Sigmoid colon (tissue), 7 donors: ENCODE measurements around the gene DYNC1LI1. TPM values are rescaled to one million over a fixed set of nuclear protein-coding genes. Genes with fewer than 3 reads are reported as not detected.
"Not testable (repeated sequence)": the region's sequence is repeated elsewhere in the genome, so short reads cannot be mapped to it uniquely, and the experiment has no call there.

Source experiments
- DNase-seq: peaks from one replicate; pipeline ENCODE4 v3.0.0-alpha.2; 2019
- H3K27ac ChIP-seq, 4 donors: fragments of 200-600 bp; sonication (generic); one replicate each; pipeline ENCODE4 v1.5.1; 2016 to 2019; ENCODE audit warnings: mild to moderate bottlenecking in 1 of 4
- H3K27me3 ChIP-seq, 3 donors: fragments of 200-600 bp; sonication (generic); one replicate each; pipeline ENCODE4 v1.5.1; 2019; ENCODE audit warnings: mild to moderate bottlenecking in 1 of 3
- H3K36me3 ChIP-seq, 4 donors: fragments of 200-600 bp; sonication (generic); one replicate each; pipeline ENCODE4 v1.5.1; 2016 to 2019
- H3K4me1 ChIP-seq, 4 donors: fragments of 200-600 bp; sonication (generic); one replicate each; pipeline ENCODE4 v1.5.1; 2017 to 2019
- H3K4me3 ChIP-seq, 4 donors: fragments of 200-600 bp; sonication (generic); one replicate each; pipeline ENCODE4 v1.5.1; 2017 to 2019; ENCODE audit warnings: mild to moderate bottlenecking in 2 of 4, moderate library complexity in 1 of 4
- H3K9me3 ChIP-seq, 4 donors: fragments of 200-600 bp in 3 of 4; sonication (generic) in 3 of 4; one replicate each; pipeline versions ENCODE4 v1.5.1 to v1.6.1; 2013 to 2019
- EP300 ChIP-seq, 4 donors: sonication (generic); formaldehyde crosslinking; IDR thresholded peaks; one replicate each; pipeline ENCODE4 v1.6.1; 2017; ENCODE audit warnings: antibody characterized with exemption in 4 of 4
- POLR2A ChIP-seq, 2 donors: fragments of 450-650 bp; IDR thresholded peaks; one replicate each; pipeline ENCODE4 v1.6.1; 2016; ENCODE audit warnings: antibody characterized with exemption in 2 of 2, mild to moderate bottlenecking in 2 of 2, moderate library complexity in 2 of 2
- POLR2AphosphoS5 ChIP-seq, 4 donors: sonication (generic); formaldehyde crosslinking; IDR thresholded peaks; one replicate each; pipeline ENCODE4 v1.6.1; 2017; ENCODE audit warnings: antibody characterized with exemption in 4 of 4
- WGBS, 2 donors: extraction: QIAGEN DNeasy Blood & Tissue Kit; methylation state at CpG; one replicate each; pipeline ENCODE4 v1.1.7; 2013; 5-methylcytosine and 5-hydroxymethylcytosine counted together
- intact Hi-C: fragments of 100-400 bp; cut with DNase I; formaldehyde crosslinking; loops from one replicate; pipeline ENCODE4 v1.15.1; 2023
- polyA plus RNA-seq, 3 donors: library from polyadenylated mRNA; stranded (reverse); fragments of 200-250 nt; gene quantifications; one replicate each; pipeline ENCODE4 v1.2.3, GENCODE V29; 2013
- total RNA-seq, 4 donors: library from RNA; depleted of rRNA; stranded (reverse); fragments of >200 nt; gene quantifications; one replicate each; pipeline ENCODE4 v1.1.0, GENCODE V29; 2016
- TF ChIP-seq, protein P1 (sequence below), 4 experiments: fragments of 450-650 bp in 3 of 4; fragments of 200-600 bp in 1 of 4; IDR thresholded peaks; one replicate each; pipeline ENCODE4 v1.5.1; 2016 to 2019; ENCODE audit warnings: antibody characterized with exemption in 4 of 4, mild to moderate bottlenecking in 3 of 4, moderate library complexity in 2 of 4
- donor health status: healthy with polysubstance abuse.
- donor health status: Bipolar disorder and iron deficiency.
- donor health status: healthy.

Gene DYNC1LI1
- total and polyA plus RNA-seq, 7 donors: 15.9 to 36.0 (median 18.5) TPM

DNA sequence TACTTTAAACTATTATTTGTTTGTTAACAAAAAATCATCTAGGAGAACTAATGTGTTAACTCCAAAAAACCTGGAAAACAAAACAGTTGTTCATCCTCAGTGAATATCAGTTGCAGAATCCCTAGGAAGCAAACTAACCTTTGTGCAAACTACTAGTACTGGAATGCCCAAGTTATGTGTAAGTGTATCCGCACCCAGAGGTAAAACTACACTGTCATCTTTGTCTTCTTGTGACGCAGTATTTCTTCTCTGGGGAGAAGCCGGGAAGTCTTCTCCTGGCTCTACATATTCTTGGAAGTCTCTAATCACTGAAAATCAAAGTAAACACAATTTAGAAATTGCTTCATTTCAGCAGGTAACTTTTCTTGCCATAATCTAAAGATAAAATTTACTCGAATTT, 29.8 kb downstream of the DYNC1LI1 start:
- TF ChIP-seq EP300 (IDR thresholded peaks at IDR 0.05): no peak
- TF ChIP-seq, protein P1, sequence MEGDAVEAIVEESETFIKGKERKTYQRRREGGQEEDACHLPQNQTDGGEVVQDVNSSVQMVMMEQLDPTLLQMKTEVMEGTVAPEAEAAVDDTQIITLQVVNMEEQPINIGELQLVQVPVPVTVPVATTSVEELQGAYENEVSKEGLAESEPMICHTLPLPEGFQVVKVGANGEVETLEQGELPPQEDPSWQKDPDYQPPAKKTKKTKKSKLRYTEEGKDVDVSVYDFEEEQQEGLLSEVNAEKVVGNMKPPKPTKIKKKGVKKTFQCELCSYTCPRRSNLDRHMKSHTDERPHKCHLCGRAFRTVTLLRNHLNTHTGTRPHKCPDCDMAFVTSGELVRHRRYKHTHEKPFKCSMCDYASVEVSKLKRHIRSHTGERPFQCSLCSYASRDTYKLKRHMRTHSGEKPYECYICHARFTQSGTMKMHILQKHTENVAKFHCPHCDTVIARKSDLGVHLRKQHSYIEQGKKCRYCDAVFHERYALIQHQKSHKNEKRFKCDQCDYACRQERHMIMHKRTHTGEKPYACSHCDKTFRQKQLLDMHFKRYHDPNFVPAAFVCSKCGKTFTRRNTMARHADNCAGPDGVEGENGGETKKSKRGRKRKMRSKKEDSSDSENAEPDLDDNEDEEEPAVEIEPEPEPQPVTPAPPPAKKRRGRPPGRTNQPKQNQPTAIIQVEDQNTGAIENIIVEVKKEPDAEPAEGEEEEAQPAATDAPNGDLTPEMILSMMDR (IDR thresholded peaks at IDR 0.05): no peak
- no peak for TF ChIP-seq POLR2A (IDR thresholded peaks at IDR 0.05)
- no peak for TF ChIP-seq POLR2AphosphoS5 (IDR thresholded peaks at IDR 0.05)
- Histone ChIP-seq H3K4me1 (peaks cover 0 to 15% (median 3%) of the 10 kb centered on the region in 4 donors), H3K36me3 (peaks cover 0 to 20% (median 0%) of the 10 kb centered on the region in 4 donors), H3K27me3 (no peaks in the 10 kb centered on the region), H3K9me3 (no peaks in the 10 kb centered on the region), H3K27ac (no peak overlapping the region), H3K4me3 (no peak overlapping the region)
- intact Hi-C loops: no loop called here
- 84 to 92% methylated on average over 4 of the region's 4 CpGs for WGBS, 2 donors
- DNase-seq: no peak

DNA sequence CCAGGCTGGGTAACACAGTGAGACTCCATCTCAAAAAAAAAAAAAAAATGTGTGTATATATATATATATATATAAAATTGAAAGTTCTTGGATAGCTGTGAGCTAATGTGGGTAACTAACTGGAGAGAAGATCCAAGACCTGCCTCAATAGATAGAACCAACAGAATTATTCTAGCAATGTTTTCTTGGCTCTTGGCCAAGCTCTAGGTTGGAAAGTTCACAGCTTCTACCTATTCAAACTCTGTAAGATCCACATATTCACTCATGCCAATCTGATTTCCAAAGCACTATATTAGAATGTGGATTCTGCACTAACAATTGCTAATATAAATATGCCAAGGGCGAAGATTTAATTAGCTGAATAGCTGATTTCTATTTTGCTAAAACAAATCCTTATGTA, 38.2 kb downstream of the DYNC1LI1 start:
- no peak for DNase-seq
- no peak overlapping the region for H3K4me3 ChIP-seq
- no peak overlapping the region for H3K27ac ChIP-seq
- no peak for TF ChIP-seq POLR2AphosphoS5 (IDR thresholded peaks at IDR 0.05)
- no peak for TF ChIP-seq POLR2A (IDR thresholded peaks at IDR 0.05)
- no peak for TF ChIP-seq EP300 (IDR thresholded peaks at IDR 0.05)
- TF ChIP-seq, protein P1 (IDR thresholded peaks at IDR 0.05): no peak
- 93 to 98% methylated on average over 1 of the region's 1 CpG for WGBS, 2 donors
- H3K9me3 ChIP-seq: no peaks in the 10 kb centered on the region
- no peaks in the 10 kb centered on the region for H3K27me3 ChIP-seq
- H3K36me3 ChIP-seq: peaks cover 0 to 72% (median 9%) of the 10 kb centered on the region in 4 donors
- H3K4me1 ChIP-seq: peaks cover 0 to 6% (median 0%) of the 10 kb centered on the region in 4 donors
- intact Hi-C loops: no loop called here

GRCh38 chr3:32531010-32531647, 39.5 kb downstream of the DYNC1LI1 start:
- peaks cover 0 to 6% (median 0%) of the 10 kb centered on the region in 4 donors for H3K4me1 ChIP-seq
- H3K9me3 ChIP-seq: no peaks in the 10 kb centered on the region
- intact Hi-C loops: no loop called here
- DNase-seq: no peak
- H3K36me3 ChIP-seq: peaks cover 0 to 85% (median 14%) of the 10 kb centered on the region in 4 donors
- H3K4me3 ChIP-seq: no peak overlapping the region
- TF ChIP-seq, protein P1 (IDR thresholded peaks at IDR 0.05): no peak
- TF ChIP-seq POLR2AphosphoS5 (IDR thresholded peaks at IDR 0.05): no peak
- TF ChIP-seq POLR2A (IDR thresholded peaks at IDR 0.05): no peak
- no peak for TF ChIP-seq EP300 (IDR thresholded peaks at IDR 0.05)
- H3K27ac ChIP-seq: no peak overlapping the region
- H3K27me3 ChIP-seq: no peaks in the 10 kb centered on the region

GRCh38 chr3:32525720-32526119, 44.9 kb downstream of the DYNC1LI1 start:
- Histone ChIP-seq H3K27me3 (no peaks in the 10 kb centered on the region), H3K27ac (no peak overlapping the region), H3K4me1 (no peaks in the 10 kb centered on the region), H3K4me3 (no peak overlapping the region), H3K36me3 (peaks cover 0 to 70% (median 18%) of the 10 kb centered on the region in 4 donors), H3K9me3 (no peaks in the 10 kb centered on the region)
- DNase-seq: no peak
- intact Hi-C loops: loop anchor here (5.0 kb wide), 1 partner anchor 37 kb away; no protein-coding TSS in a partner anchor
- TF ChIP-seq EP300 (IDR thresholded peaks at IDR 0.05) (no peak), POLR2A (IDR thresholded peaks at IDR 0.05) (no peak), POLR2AphosphoS5 (IDR thresholded peaks at IDR 0.05) (no peak)
- TF ChIP-seq, protein P1 (IDR thresholded peaks at IDR 0.05): no peak

DNA sequence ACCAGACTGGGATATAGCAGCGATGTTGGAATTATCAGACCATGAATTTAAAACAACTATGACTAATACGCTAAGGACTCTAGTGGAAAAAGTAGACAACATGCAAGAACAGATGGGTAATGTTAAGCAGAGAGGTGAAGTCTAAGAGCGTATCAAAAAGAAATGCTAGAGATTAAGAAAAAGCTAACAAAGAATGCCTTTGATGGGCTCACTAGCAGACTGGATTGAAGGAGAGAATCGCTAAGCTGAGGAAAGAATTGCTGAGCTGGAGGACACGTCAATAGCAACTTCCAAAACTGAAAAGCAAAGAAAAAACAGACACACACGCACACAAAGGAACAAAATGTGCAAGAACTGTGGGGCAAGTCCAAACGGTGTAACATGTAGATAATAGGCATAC, 48.0 kb downstream of the DYNC1LI1 start:
- no peaks in the 10 kb centered on the region for H3K9me3 ChIP-seq
- no peaks in the 10 kb centered on the region for H3K4me1 ChIP-seq
- H3K4me3 ChIP-seq: no peak overlapping the region
- H3K36me3 ChIP-seq: peaks cover 0 to 40% (median 11%) of the 10 kb centered on the region in 4 donors
- TF ChIP-seq, protein P1 (IDR thresholded peaks at IDR 0.05): no peak
- TF ChIP-seq EP300 (IDR thresholded peaks at IDR 0.05) (no peak), POLR2A (IDR thresholded peaks at IDR 0.05) (no peak), POLR2AphosphoS5 (IDR thresholded peaks at IDR 0.05) (no peak)
- no peak overlapping the region for H3K27ac ChIP-seq
- WGBS, 2 donors: 85 to 87% methylated on average over 7 of the region's 7 CpGs
- H3K27me3 ChIP-seq: no peaks in the 10 kb centered on the region
- no peak for DNase-seq
- intact Hi-C loops: no loop called here

GRCh38 chr3:32518921-32519320, 51.7 kb downstream of the DYNC1LI1 start:
- H3K9me3 ChIP-seq, H3K27me3 ChIP-seq, DNase-seq, H3K4me3 ChIP-seq, H3K36me3 ChIP-seq, intact Hi-C loops, H3K4me1 ChIP-seq, H3K27ac ChIP-seq: not testable (repeated sequence)
- WGBS, 2 donors: 94 to 96% methylated on average over 5 of the region's 5 CpGs

DNA sequence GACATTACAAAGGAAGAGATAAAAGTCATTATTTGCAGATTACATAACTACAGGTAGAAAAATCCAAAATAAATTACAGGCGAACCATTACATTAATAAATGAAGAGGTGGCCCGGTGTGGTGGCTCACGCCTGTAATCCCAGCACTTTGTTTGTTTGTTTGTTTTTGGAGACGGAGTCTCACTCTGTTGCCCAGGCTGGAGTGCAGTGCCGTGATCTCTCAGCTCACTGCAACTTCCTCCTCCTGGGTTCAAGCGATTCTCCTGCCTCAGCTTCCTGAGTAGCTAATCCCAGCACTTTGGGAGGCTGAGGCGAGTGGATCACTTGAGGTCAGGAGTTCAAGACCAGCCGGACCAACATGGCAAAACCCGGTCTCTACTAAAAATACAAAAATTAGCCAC, 53.9 kb downstream of the DYNC1LI1 start:
- 78 to 88% methylated on average over 9 of the region's 9 CpGs for WGBS, 2 donors
- H3K27ac ChIP-seq, H3K27me3 ChIP-seq, H3K36me3 ChIP-seq, H3K4me1 ChIP-seq, H3K4me3 ChIP-seq, H3K9me3 ChIP-seq, intact Hi-C loops, DNase-seq: not testable (repeated sequence)
